ENCODE measurements around the gene TWSG1. TPM values are rescaled to one million over a fixed set of nuclear protein-coding genes. Genes with fewer than 3 reads are reported as not detected.

Gene TWSG1
- polyA plus RNA-seq, 3 donors, result 1.6 to 5.5 (median 3.9) TPM

DNA sequence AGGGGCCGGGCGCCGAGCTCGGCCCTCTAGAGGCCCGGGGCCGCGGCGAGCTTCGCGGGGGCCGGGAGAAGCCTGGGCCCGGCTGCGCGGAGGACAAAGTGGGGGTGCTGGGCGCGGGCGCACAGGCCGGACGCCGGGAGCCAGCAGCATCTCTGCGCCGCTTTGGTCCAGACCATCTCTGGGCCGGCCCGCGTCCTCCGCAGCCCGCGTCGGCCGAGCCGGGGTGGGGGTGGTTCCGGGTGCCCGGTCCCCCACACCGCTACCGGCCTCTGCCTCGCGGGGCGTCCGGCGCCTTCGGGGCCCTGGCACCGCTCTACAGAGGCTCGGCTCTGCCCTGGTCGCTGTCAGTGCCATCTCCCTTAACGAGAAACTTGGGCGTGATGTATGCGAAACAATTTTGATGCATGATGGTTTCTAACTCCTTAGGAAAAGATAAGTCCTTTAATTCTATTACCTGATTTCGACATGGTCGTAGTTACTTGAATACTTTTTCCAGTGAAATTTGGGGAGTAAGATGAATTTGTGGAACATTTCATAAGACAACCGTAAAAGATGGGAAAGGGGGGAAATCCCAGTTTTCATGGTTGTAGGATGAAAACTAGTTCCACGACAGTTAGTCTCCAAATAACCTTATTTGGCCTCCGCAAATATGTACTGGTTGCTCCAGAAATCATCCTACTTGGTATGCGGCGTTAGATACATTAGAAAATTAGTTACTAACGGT, 562 bp downstream of the TWSG1 start:
- Histone ChIP-seq H4K20me1 (ENCODE audit: insufficient read depth, low read length) (no peaks in the 10 kb centered on the region), H3K27me3 (ENCODE audit: control insufficient read depth in 2 of 2, insufficient read depth in 2 of 2, low read length in 2 of 2) (peaks cover 0 to 14% of the 10 kb centered on the region in 2 donors), H3K4me1 (ENCODE audit: control insufficient read depth in 1 of 2, insufficient read depth in 2 of 2, low read length in 2 of 2) (peaks cover 14 to 31% of the 10 kb centered on the region in 2 donors), H3K9ac (ENCODE audit: insufficient read depth, low read length, poor library complexity, severe bottlenecking) (peak overlapping the region; percentile 74), H3K36me3 (replicated peaks in 1 of 2; ENCODE audit: control insufficient read depth in 1 of 2, insufficient read depth in 2 of 2, low read length in 2 of 2) (no peaks in the 10 kb centered on the region), H2AFZ (ENCODE audit: insufficient read depth, low read depth, low read length, poor library complexity, severe bottlenecking) (peak overlapping the region; percentile 83), H3K4me2 (replicated peaks; ENCODE audit: extremely low read depth, low read length, poor library complexity, severe bottlenecking) (peak overlapping the region; percentile 86), H3K79me2 (ENCODE audit: insufficient read depth, low read length) (no peaks in the 10 kb centered on the region), H3K4me3 (replicated peaks in 1 of 3; ENCODE audit: low read depth in 2 of 3, low read length in 3 of 3) (peak overlapping the region; percentile 41 to 87 (median 85)), H3K9me3 (replicated peaks in 1 of 2; ENCODE audit: control insufficient read depth in 1 of 2, insufficient read depth in 1 of 2, low read length in 2 of 2) (no peaks in the 10 kb centered on the region), H3K27ac (ENCODE audit: low read depth in 1 of 2, low read length in 2 of 2) (peak overlapping the region in 1 of 2 donors; percentile 59)
- H3K4me1 Mint-ChIP-seq, result peaks cover 26% of the 10 kb centered on the region
- H3K9me3 Mint-ChIP-seq, result peaks cover 0 to 5% (median 0%) of the 10 kb centered on the region in 7 donors
- peaks cover 0 to 3% of the 10 kb centered on the region in 2 donors for H3K36me3 Mint-ChIP-seq
- 0% methylated on average over 45 of the region's 55 CpGs for WGBS (ENCODE audit: insufficient coverage)
- intact Hi-C loops (cut with micrococcal nuclease), result loop anchor here (5.0 kb wide), 3 partner anchors 137 to 268 kb away; no protein-coding TSS in a partner anchor
- peak; percentile 21 to 41 (median 30) for DNase-seq
- TF ChIP-seq, protein P1, sequence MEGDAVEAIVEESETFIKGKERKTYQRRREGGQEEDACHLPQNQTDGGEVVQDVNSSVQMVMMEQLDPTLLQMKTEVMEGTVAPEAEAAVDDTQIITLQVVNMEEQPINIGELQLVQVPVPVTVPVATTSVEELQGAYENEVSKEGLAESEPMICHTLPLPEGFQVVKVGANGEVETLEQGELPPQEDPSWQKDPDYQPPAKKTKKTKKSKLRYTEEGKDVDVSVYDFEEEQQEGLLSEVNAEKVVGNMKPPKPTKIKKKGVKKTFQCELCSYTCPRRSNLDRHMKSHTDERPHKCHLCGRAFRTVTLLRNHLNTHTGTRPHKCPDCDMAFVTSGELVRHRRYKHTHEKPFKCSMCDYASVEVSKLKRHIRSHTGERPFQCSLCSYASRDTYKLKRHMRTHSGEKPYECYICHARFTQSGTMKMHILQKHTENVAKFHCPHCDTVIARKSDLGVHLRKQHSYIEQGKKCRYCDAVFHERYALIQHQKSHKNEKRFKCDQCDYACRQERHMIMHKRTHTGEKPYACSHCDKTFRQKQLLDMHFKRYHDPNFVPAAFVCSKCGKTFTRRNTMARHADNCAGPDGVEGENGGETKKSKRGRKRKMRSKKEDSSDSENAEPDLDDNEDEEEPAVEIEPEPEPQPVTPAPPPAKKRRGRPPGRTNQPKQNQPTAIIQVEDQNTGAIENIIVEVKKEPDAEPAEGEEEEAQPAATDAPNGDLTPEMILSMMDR (IDR thresholded peaks at IDR 0.05), result peak; percentile 41
- H3K27ac Mint-ChIP-seq, result peak overlapping the region in 4 of 7 donors; percentile 48 to 79 (median 50)
- H3K4me3 Mint-ChIP-seq, result peak overlapping the region; percentile 87 to 93
- H3K27me3 Mint-ChIP-seq (ENCODE audit: low read depth in 3 of 3), result peaks cover 5 to 8% (median 8%) of the 10 kb centered on the region in 3 donors

DNA sequence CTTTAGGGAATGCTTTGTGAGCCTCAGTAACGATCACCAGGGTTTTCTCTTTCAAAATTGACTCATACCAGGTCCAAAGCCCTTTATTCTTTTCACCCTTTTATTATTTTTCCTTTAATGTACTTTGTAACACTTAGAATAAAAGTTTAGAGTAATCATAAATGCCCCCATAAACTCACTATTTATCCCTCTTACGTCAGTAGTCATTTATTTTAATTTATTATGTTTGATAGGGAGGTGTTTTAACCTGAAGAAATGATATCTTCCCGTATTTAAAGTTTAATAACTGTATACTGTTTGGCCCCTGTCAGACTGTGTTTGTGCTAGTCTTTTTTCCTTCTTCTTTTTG, 1.1 kb downstream of the TWSG1 start:
- WGBS (ENCODE audit: insufficient coverage), result no CpG with 5 or more reads among the region's 3 CpGs
- intact Hi-C loops (cut with micrococcal nuclease), result loop anchor here in 1 of 2 donors (5.0 kb wide), 1 partner anchor 137 kb away; no protein-coding TSS in a partner anchor
- H3K36me3 Mint-ChIP-seq, result peaks cover 0 to 6% of the 10 kb centered on the region in 2 donors
- Histone ChIP-seq H3K27me3 (ENCODE audit: control insufficient read depth in 2 of 2, insufficient read depth in 2 of 2, low read length in 2 of 2) (peaks cover 0 to 14% of the 10 kb centered on the region in 2 donors), H3K36me3 (replicated peaks in 1 of 2; ENCODE audit: control insufficient read depth in 1 of 2, insufficient read depth in 2 of 2, low read length in 2 of 2) (no peaks in the 10 kb centered on the region), H3K9ac (ENCODE audit: insufficient read depth, low read length, poor library complexity, severe bottlenecking) (no peak overlapping the region), H3K9me3 (replicated peaks in 1 of 2; ENCODE audit: control insufficient read depth in 1 of 2, insufficient read depth in 1 of 2, low read length in 2 of 2) (no peaks in the 10 kb centered on the region), H3K27ac (ENCODE audit: low read depth in 1 of 2, low read length in 2 of 2) (no peak overlapping the region), H3K4me2 (replicated peaks; ENCODE audit: extremely low read depth, low read length, poor library complexity, severe bottlenecking) (peak overlapping the region; percentile 86), H3K4me1 (ENCODE audit: control insufficient read depth in 1 of 2, insufficient read depth in 2 of 2, low read length in 2 of 2) (peaks cover 14 to 31% of the 10 kb centered on the region in 2 donors), H4K20me1 (ENCODE audit: insufficient read depth, low read length) (no peaks in the 10 kb centered on the region), H3K79me2 (ENCODE audit: insufficient read depth, low read length) (no peaks in the 10 kb centered on the region), H2AFZ (ENCODE audit: insufficient read depth, low read depth, low read length, poor library complexity, severe bottlenecking) (peak overlapping the region; percentile 83), H3K4me3 (replicated peaks in 1 of 3; ENCODE audit: low read depth in 2 of 3, low read length in 3 of 3) (peak overlapping the region in 1 of 3 experiments; percentile 87)
- no peak overlapping the region for H3K27ac Mint-ChIP-seq
- H3K27me3 Mint-ChIP-seq (ENCODE audit: low read depth in 3 of 3), result peaks cover 5 to 8% (median 8%) of the 10 kb centered on the region in 3 donors
- TF ChIP-seq, protein P1 (IDR thresholded peaks at IDR 0.05), result no peak
- no peak for DNase-seq
- peak overlapping the region; percentile 75 to 87 for H3K4me3 Mint-ChIP-seq
- H3K9me3 Mint-ChIP-seq, result peaks cover 0 to 5% (median 0%) of the 10 kb centered on the region in 7 donors
- H3K4me1 Mint-ChIP-seq, result peaks cover 22% of the 10 kb centered on the region

Data from CD14-positive monocyte (primary cell).